HL-60 (cell line): ENCODE results near the gene ZMIZ1.

ENCODE experiments used
- CTCF ChIP-seq: IDR thresholded peaks from one replicate; pipeline ENCODE4 v1.5.1; 2011; ENCODE audit warnings: low read length, control low read depth, inconsistent platforms; ENCODE audit not compliant: insufficient read depth
- GABPA ChIP-seq: IDR thresholded peaks from 2 replicates; pipeline ENCODE4 v1.6.1; 2012; ENCODE audit warnings: low read depth
- POLR2AphosphoS5 ChIP-seq: IDR thresholded peaks from 2 replicates; pipeline ENCODE4 v1.6.1; 2012; ENCODE audit warnings: low read depth
- REST ChIP-seq: IDR thresholded peaks from 2 replicates; pipeline ENCODE4 v1.6.1; 2012; ENCODE audit warnings: low read depth; ENCODE audit not compliant: insufficient replicate concordance
- SPI1 ChIP-seq: IDR thresholded peaks from 2 replicates; pipeline ENCODE4 v1.6.1; 2012; ENCODE audit warnings: low read depth, mild to moderate bottlenecking, borderline replicate concordance

GRCh38 chr10:79128923-79129305 is 60.1 kb downstream of the ZMIZ1 start:
- no peak for TF ChIP-seq CTCF
- TF ChIP-seq REST = no peak
- no peak for TF ChIP-seq POLR2AphosphoS5
- no peak for TF ChIP-seq GABPA
- no peak for TF ChIP-seq SPI1
